Spinal cord (tissue), 10 donors: Measurements from ENCODE around the gene SYT8. TPM values are rescaled to one million over a fixed set of nuclear protein-coding genes. Genes with fewer than 3 reads are reported as not detected.

ENCODE experiments used
- DNase-seq, 6 donors: peaks; one replicate each; pipeline versions ENCODE4 v3.0.0 to v3.0.0-alpha.2; 2013 to 2015; ENCODE audit warnings: low spot score in 6 of 6, low read depth in 4 of 6
- H3K27ac ChIP-seq: one replicate; pipeline ENCODE4 v1.5.1; 2013; ENCODE audit warnings: low read depth, low read length, control low read depth
- H3K27me3 ChIP-seq: one replicate; pipeline ENCODE4 v1.6.1; 2013; ENCODE audit warnings: low read length; ENCODE audit not compliant: control insufficient read depth, insufficient read depth
- H3K36me3 ChIP-seq: one replicate; pipeline ENCODE4 v1.6.1; 2013; ENCODE audit warnings: low read length; ENCODE audit not compliant: control insufficient read depth, insufficient read depth
- H3K4me1 ChIP-seq: one replicate; pipeline ENCODE4 v1.6.1; 2013; ENCODE audit warnings: low read length; ENCODE audit not compliant: control insufficient read depth, insufficient read depth
- H3K4me3 ChIP-seq: one replicate; pipeline ENCODE4 v1.5.1; 2013; ENCODE audit warnings: low read depth, low read length, control low read depth
- H3K9me3 ChIP-seq: one replicate; pipeline ENCODE4 v1.6.1; 2013; ENCODE audit warnings: low read length; ENCODE audit not compliant: control insufficient read depth, insufficient read depth
- WGBS: methylation state at CpG from one replicate; pipeline ENCODE4 v1.1.5; 2013; ENCODE audit warnings: missing lambda C conversion rate; ENCODE audit not compliant: insufficient coverage; 5-methylcytosine and 5-hydroxymethylcytosine counted together
- polyA plus RNA-seq, 2 donors: library from polyadenylated mRNA; unstranded; fragments of 120-200 nt; gene quantifications; one replicate each; pipeline ENCODE4 v1.2.1, GENCODE V29; 2013; ENCODE audit not compliant: insufficient read length in 2 of 2
- total RNA-seq, 2 donors: library from RNA; depleted of rRNA in 1 of 2; stranded (reverse); fragments of 120-200 nt in 1 of 2; fragments of >200 nt in 1 of 2; gene quantifications; one replicate each; pipeline versions ENCODE4 v1.2.3 to v1.2.4, GENCODE V29; 2013 to 2014
- donor health status: healthy.

The SYT8 gene
- total and polyA plus RNA-seq, 4 donors, result 0.09 to 0.22 TPM; not detected in 2

GRCh38 chr11:1815751-1816150 lies 19.0 kb upstream of the SYT8 start:
- no peaks in the 10 kb centered on the region for H3K36me3 ChIP-seq
- peaks cover 2% of the 10 kb centered on the region for H3K9me3 ChIP-seq
- H3K27ac ChIP-seq, result no peak overlapping the region
- no peak for DNase-seq
- WGBS, result 89% methylated on average over 7 of the region's 7 CpGs
- no peak overlapping the region for H3K4me3 ChIP-seq
- H3K4me1 ChIP-seq, result peaks cover 4% of the 10 kb centered on the region
- no peaks in the 10 kb centered on the region for H3K27me3 ChIP-seq

- no peaks in the 10 kb centered on the region for H3K27me3 ChIP-seq
- no peaks in the 10 kb centered on the region for H3K36me3 ChIP-seq
- WGBS, result 55% methylated on average over 1 of the region's 5 CpGs
- no peak overlapping the region for H3K4me3 ChIP-seq
- no peak overlapping the region for H3K27ac ChIP-seq
- H3K4me1 ChIP-seq, result peaks cover 4% of the 10 kb centered on the region
- H3K9me3 ChIP-seq, result peaks cover 2% of the 10 kb centered on the region
- no peak for DNase-seq
These were observed 17.8 kb upstream of the SYT8 start for GRCh38 chr11:1817000-1817399.

GRCh38 chr11:1817511-1817910 lies 17.3 kb upstream of the SYT8 start:
- no peak overlapping the region for H3K4me3 ChIP-seq
- H3K27me3 ChIP-seq, result no peaks in the 10 kb centered on the region
- peaks cover 4% of the 10 kb centered on the region for H3K4me1 ChIP-seq
- WGBS, result 50% methylated on average over 1 of the region's 1 CpG
- DNase-seq, result no peak
- H3K27ac ChIP-seq, result no peak overlapping the region
- H3K36me3 ChIP-seq, result no peaks in the 10 kb centered on the region
- H3K9me3 ChIP-seq, result no peaks in the 10 kb centered on the region

GRCh38 chr11:1819074-1819473 lies 15.7 kb upstream of the SYT8 start:
- Histone ChIP-seq H3K27me3 (no peaks in the 10 kb centered on the region), H3K4me3 (no peak overlapping the region), H3K36me3 (no peaks in the 10 kb centered on the region), H3K9me3 (no peaks in the 10 kb centered on the region), H3K27ac (no peak overlapping the region), H3K4me1 (peaks cover 4% of the 10 kb centered on the region)
- WGBS, result 72% methylated on average over 3 of the region's 3 CpGs
- no peak for DNase-seq

- Histone ChIP-seq H3K36me3 (no peaks in the 10 kb centered on the region), H3K4me3 (no peak overlapping the region), H3K4me1 (peaks cover 14% of the 10 kb centered on the region), H3K27me3 (peaks cover 2% of the 10 kb centered on the region), H3K9me3 (no peaks in the 10 kb centered on the region), H3K27ac (no peak overlapping the region)
- no peak for DNase-seq
- 90% methylated on average over 11 of the region's 14 CpGs for WGBS
These were observed 14.1 kb upstream of the SYT8 start for GRCh38 chr11:1820463-1821325.

GRCh38 chr11:1821562-1821961 lies 13.2 kb upstream of the SYT8 start:
- Histone ChIP-seq H3K36me3 (no peaks in the 10 kb centered on the region), H3K9me3 (no peaks in the 10 kb centered on the region), H3K4me3 (no peak overlapping the region), H3K27me3 (peaks cover 2% of the 10 kb centered on the region), H3K4me1 (peaks cover 22% of the 10 kb centered on the region), H3K27ac (no peak overlapping the region)
- DNase-seq, result no peak

GRCh38 chr11:1822648-1823375 lies 12.0 kb upstream of the SYT8 start:
- Histone ChIP-seq H3K27ac (no peak overlapping the region), H3K9me3 (no peaks in the 10 kb centered on the region), H3K4me3 (no peak overlapping the region), H3K36me3 (no peaks in the 10 kb centered on the region), H3K27me3 (peaks cover 2% of the 10 kb centered on the region), H3K4me1 (peaks cover 35% of the 10 kb centered on the region)
- no peak for DNase-seq
- 86% methylated on average over 5 of the region's 8 CpGs for WGBS

GRCh38 chr11:1823376-1824220 lies 11.2 kb upstream of the SYT8 start:
- H3K27ac ChIP-seq, result no peak overlapping the region
- H3K4me3 ChIP-seq, result no peak overlapping the region
- H3K27me3 ChIP-seq, result peaks cover 2% of the 10 kb centered on the region
- peaks cover 43% of the 10 kb centered on the region for H3K4me1 ChIP-seq
- H3K36me3 ChIP-seq, result no peaks in the 10 kb centered on the region
- DNase-seq, result no peak
- H3K9me3 ChIP-seq, result no peaks in the 10 kb centered on the region
- 95% methylated on average over 19 of the region's 19 CpGs for WGBS

- 96% methylated on average over 20 of the region's 23 CpGs for WGBS
- no peaks in the 10 kb centered on the region for H3K36me3 ChIP-seq
These were observed 10.4 kb upstream of the SYT8 start for GRCh38 chr11:1824221-1825038.

More at GRCh38 chr11:1824221-1825038, 10.4 kb upstream of the SYT8 start:
- no peak for DNase-seq
- H3K4me3 ChIP-seq, result no peak overlapping the region
- no peaks in the 10 kb centered on the region for H3K9me3 ChIP-seq
- peaks cover 45% of the 10 kb centered on the region for H3K4me1 ChIP-seq
- peaks cover 2% of the 10 kb centered on the region for H3K27me3 ChIP-seq
- no peak overlapping the region for H3K27ac ChIP-seq
